Epidermal melanocyte (primary cell): ENCODE measurements around the gene ZNF639.

ENCODE experiments used
- DNase-seq: peaks from one replicate; pipeline ENCODE4 v3.0.0; 2011; ENCODE audit warnings: low spot score; ENCODE audit not compliant: insufficient read length

The ZNF639 gene

DNA sequence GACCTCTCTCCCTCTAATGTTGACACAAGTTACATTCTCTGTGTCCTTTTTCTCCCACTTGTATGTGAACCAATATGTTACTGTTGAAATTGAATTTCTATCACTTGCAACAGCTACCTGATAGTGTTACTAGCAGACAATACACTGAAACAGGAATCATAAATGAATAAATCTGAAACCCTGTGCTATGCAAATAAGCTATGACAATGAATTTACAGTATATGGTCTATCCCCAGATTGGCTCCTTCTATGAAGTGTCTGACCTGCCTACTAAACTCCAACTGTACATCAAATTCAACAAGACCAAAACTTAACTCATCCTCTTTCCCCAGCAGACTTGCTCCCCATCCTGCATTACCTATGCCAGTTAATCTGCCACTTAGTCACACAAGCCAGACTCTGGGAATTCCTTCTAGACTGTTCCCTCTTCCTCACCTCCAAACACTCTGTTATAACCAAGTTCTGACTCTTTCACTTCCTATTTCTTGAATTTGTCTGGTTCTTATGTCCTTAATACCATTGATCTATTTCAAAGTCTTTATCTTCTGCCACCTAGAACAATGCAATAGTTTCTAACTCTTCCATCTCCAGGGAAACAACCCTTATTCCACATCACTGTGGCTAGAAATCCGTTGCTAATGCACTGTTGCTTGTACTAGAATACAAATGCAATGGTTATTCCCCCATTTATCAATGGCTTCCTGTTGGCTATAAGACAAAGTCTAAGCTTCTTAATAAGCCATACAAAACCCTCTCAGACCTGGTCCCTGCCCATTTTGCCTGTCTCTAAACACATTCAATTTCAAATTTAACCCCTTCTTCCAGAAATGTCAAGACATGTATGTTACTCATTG lies 13.4 kb upstream of the ZNF639 start:
- DNase-seq: no peak

GRCh38 chr3:179318876-179319275 lies 4.0 kb upstream of the ZNF639 start:
- no peak for DNase-seq

- no peak for DNase-seq
Measured at GRCh38 chr3:179321668-179322285, 1.1 kb upstream of the ZNF639 start.

GRCh38 chr3:179323197-179324110 lies 623 bp downstream of the ZNF639 start:
- no peak for DNase-seq

GRCh38 chr3:179324270-179324754 lies 1.5 kb downstream of the ZNF639 start:
- no peak for DNase-seq

DNA sequence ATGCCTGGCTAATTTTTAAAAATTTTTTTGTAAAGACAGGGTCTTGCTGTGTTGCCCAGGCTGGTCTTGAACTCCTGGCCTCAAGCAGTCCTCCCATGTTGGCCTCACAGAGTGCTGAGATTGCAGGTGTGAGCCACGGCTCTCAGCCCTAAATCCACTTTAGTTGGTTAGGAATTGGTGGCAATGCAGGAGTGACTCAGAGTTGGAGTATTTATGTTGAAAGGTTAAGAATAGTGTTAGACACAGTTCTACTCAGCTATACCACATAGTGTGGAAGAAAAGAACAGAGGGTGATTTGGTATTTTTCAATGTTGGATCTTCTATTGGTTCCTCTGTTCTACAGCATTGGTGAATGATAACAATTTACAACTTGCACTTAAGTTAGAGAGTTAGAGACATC lies 7.6 kb downstream of the ZNF639 start:
- DNase-seq: no peak

DNA sequence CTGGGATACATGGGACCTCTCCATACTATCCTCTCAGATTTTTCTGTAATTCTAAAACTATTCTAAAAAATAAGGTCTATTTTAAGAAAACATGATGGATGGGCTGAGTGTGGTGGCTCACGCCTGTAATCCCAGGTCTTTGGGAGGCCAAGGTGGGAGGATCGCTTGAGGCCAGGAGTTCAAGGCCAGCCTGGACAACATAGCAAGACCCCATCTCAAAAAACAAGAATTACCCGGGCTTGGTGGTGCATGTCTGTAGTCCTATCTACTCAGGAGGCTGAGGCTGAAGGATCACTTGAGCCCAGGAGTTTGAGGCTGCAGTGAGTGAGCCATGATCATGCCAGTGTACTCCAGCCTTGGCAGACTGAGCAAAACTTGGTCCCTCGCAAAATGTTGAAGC lies 9.4 kb downstream of the ZNF639 start:
- no peak for DNase-seq

DNA sequence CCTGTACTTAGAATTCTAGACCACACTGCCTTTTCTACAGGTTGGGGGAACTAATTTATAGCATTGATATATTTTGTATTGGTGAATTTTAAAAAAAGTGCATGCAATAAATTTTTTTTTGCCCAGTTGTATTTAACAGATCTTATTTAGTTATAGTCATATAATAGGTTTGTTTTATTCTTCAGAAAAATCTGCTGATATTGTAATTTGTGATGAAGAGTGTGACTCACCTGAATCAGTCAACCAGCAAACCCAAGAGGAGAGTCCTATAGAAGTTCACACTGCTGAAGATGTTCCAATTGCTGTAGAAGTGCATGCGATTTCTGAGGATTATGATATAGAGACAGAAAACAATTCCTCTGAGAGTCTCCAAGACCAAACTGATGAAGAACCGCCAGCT lies 10.3 kb downstream of the ZNF639 start:
- DNase-seq: no peak

- DNase-seq: no peak
Measured at GRCh38 chr3:179336345-179336929, 13.6 kb downstream of the ZNF639 start.

DNA sequence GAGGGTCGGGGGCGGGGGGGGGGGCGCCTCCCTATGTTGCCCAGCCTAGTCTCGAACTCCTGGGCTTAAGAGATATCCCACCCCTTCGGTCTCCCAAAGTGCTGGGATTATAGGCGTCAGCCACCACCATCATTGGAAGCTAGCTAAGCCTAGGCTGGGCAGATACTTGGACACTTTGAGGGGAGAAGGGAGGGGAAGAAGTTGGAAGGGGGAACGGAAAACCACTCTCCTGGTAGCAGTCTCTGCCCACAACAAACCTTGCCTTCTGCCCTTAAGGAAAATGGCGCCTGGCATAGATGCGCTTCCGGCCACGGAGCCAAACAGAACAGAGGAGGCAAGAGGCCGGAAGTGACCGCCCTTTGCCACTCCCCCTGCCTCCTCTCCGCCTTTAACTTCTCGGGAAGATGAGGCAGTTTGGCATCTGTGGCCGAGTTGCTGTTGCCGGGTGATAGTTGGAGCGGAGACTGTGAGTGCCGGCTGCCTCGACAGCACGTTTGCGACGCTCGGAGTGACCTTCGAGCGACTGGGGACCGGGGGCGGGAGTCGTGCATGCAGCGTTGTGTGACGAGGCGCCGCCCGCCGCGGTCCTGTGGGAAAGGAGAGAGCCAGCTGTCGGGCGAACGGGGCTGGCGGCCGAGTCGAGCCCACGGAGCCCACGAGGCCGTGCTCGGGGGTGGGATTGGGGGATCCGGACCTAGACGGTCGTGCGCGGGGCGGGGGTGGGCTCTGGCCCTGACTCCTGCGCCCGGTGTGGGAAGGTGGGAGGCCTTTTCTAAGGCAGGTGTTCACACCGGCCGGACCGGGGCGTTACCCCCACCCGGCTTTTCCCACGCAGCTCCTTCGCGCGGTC lies 24.7 kb downstream of the ZNF639 start, which contains the start of gene MFN1:
Gene MFN1 (plus strand): TSS at position 365 of the 850 bp plus-strand sequence. CDS start 1,143 bp downstream, outside the sequence.
- peak; percentile 85 for DNase-seq

DNA sequence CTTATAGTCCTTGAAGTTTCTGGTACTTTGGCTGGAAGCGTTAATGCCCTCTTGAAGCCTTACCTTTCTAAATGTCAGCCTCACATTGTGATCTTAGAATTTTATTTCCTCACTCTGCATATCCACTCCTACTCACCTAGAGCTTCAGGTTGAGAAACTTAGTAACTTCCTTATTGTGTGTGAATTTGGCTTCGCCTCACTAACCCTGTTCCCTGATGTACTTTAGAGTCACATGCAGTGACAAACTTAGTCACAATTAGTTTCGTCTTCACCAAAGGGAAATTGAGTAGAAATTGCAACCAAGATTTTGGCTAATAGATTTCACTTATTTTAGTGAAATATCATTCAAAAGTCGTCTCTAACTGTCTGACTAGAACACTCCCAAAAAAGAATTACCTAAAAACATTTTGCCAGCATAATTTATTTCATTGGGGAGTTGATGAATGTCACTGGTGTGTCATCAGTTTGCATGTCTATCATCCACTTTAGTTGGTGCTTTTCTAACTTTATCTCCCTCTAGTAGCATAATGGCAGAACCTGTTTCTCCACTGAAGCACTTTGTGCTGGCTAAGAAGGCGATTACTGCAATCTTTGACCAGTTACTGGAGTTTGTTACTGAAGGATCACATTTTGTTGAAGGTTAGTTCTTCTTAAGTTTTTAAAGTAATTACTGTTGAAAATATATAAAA lies 25.6 kb downstream of the ZNF639 start:
- DNase-seq: no peak

DNA sequence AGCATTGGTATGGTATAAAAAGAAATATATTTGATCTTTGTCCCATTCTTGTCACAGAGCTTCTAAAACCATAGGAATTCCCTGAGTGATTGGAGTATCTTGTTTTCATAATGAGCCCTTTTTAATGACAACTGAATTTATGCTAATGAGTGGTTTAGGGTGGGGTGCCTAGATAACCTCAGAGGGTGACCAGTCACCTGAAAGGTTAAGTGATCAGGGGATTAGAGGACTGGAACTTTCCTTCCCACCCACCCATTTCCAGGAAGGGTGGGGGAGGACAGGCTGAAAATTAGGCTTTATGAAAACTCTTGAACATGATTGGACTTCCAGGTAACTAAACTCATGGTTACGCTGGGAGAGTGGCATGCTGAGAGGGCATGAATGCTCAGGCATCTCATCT lies 33.2 kb downstream of the ZNF639 start:
- no peak for DNase-seq

GRCh38 chr3:179363332-179363731 lies 40.5 kb downstream of the ZNF639 start:
- no peak for DNase-seq

- DNase-seq: no peak
Measured at GRCh38 chr3:179369621-179370020, 46.8 kb downstream of the ZNF639 start.

- DNase-seq: no peak
Measured at GRCh38 chr3:179373938-179374337, 51.1 kb downstream of the ZNF639 start.

GRCh38 chr3:179375091-179375999 lies 52.5 kb downstream of the ZNF639 start:
- no peak for DNase-seq

GRCh38 chr3:179376474-179376873 lies 53.6 kb downstream of the ZNF639 start:
- DNase-seq: no peak
